NCI-H748 (cell line): ENCODE data around the gene HPS5.
"Not testable (repeated sequence)": the region's sequence is repeated elsewhere in the genome, so short reads cannot be mapped to it uniquely, and the experiment has no call there.

ENCODE experiments used
- DNase-seq: peaks from one replicate; lab custom pipeline; 2025; ENCODE audit not compliant: unreplicated experiment; lab: John Stamatoyannopoulos, UW

The HPS5 gene, protein sequence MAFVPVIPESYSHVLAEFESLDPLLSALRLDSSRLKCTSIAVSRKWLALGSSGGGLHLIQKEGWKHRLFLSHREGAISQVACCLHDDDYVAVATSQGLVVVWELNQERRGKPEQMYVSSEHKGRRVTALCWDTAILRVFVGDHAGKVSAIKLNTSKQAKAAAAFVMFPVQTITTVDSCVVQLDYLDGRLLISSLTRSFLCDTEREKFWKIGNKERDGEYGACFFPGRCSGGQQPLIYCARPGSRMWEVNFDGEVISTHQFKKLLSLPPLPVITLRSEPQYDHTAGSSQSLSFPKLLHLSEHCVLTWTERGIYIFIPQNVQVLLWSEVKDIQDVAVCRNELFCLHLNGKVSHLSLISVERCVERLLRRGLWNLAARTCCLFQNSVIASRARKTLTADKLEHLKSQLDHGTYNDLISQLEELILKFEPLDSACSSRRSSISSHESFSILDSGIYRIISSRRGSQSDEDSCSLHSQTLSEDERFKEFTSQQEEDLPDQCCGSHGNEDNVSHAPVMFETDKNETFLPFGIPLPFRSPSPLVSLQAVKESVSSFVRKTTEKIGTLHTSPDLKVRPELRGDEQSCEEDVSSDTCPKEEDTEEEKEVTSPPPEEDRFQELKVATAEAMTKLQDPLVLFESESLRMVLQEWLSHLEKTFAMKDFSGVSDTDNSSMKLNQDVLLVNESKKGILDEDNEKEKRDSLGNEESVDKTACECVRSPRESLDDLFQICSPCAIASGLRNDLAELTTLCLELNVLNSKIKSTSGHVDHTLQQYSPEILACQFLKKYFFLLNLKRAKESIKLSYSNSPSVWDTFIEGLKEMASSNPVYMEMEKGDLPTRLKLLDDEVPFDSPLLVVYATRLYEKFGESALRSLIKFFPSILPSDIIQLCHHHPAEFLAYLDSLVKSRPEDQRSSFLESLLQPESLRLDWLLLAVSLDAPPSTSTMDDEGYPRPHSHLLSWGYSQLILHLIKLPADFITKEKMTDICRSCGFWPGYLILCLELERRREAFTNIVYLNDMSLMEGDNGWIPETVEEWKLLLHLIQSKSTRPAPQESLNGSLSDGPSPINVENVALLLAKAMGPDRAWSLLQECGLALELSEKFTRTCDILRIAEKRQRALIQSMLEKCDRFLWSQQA

DNA sequence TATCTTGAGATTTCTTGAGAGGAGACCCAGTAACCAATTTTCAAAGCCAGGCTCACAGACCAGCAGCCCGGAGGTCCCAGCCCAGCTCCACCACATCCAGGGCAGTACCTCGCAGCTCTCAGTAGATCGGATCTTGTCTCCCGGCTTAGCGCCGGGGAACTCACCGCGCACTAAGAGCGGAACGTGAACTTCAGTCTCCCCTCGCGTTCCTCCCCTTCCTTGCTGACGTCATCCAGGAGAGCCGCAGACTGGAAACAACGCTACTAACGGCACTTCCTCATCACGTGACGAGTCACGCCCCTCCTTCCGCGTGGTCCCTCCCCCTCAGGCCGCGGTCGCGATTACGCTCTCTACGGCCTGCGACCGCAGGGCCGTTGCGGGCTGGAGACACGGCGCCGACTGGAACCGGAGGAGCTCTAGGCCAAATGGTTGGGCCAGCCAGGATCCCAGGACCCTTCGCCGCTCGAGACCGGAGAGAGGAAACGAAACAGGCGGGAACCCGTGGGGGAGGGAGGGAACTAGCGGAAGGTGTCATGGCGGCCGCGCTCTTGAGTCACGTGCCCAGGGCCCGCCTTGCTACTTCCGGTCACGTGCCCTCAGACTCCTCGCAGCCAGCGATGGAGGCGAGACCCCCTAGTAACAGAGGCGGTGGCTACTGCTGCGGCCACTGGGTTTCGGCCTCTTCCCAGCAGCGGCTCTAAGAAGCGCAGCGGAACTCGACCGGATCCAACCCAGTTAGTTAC lies at the start of gene HPS5, which contains the start of gene GTF2H1:
HPS5 (minus strand) TSS at position 172 of the 743 bp plus-strand sequence. CDS start 4,282 bp downstream, outside the sequence.
GTF2H1 (plus strand) TSS at position 599 of the 743 bp plus-strand sequence. CDS start 10,508 bp downstream, outside the sequence.
- DNase-seq = peak; percentile 98

DNA sequence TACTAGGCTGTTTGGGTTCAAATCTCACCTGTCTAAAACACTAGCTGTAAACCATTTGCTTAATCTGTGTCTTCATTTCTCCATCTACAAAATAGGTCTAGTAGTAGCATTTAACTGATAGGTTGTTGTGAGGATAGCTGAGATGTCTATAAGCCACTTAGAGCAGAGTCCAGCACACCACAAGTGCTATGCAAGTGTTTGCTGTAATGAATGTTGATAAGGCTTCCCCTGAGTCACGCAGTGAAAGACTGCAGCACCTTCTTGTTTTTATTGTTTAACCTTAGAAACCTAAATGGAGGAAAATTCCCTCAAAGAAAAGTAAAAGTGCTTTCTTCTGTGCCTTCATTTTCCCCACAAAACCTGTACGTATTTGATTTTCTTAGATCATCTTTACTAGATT lies 49.3 kb upstream of the HPS5 start:
- no peak for DNase-seq

DNA sequence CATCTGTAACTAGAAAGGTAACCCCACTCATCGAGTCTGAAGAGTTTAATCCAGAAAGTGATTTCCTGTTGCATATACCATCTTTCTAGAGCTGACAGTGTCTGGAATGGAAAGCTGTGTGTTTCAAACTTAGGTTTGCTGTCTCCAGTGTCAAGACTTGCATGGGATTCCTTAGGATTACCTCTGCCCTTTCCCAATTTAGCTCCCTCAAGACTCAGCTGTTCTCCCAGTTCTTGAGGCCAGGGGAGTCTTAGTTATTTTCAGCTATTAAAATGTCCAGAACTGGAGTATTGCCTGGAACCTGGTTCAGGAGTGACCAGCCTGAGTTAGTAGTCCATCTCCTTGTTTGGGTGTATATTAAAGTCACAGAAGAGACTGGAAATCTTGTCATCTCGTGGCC lies 47.5 kb upstream of the HPS5 start:
- DNase-seq = no peak

GRCh38 chr11:18368221-18368620 lies 46.3 kb upstream of the HPS5 start:
- no peak for DNase-seq

GRCh38 chr11:18367431-18367830 lies 45.5 kb upstream of the HPS5 start:
- DNase-seq = no peak

DNA sequence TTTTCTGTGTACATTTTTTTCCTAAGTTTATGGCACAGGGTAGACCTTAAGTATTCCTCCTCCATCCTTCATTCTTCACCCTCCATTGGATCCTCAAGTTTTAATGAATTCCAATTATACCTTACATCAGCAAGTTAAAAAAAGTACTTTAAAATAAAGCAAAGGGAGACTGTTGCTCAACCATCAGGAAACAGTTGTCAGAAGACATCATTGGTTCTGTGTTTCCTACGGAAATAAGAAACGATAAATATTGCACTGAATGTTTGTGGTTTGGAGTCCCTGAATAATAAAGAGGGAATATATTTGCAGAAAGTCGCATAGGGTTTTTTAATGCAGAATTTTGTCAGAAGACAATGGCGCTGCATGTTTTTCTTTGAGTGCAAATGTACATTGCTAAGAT lies 44.3 kb upstream of the HPS5 start:
- no peak for DNase-seq

GRCh38 chr11:18365741-18366140 lies 43.8 kb upstream of the HPS5 start:
- DNase-seq = no peak

- DNase-seq = no peak
Observed at GRCh38 chr11:18364495-18365073, 42.6 kb upstream of the HPS5 start.

GRCh38 chr11:18361154-18361553 lies 39.2 kb upstream of the HPS5 start:
- DNase-seq = no peak

DNA sequence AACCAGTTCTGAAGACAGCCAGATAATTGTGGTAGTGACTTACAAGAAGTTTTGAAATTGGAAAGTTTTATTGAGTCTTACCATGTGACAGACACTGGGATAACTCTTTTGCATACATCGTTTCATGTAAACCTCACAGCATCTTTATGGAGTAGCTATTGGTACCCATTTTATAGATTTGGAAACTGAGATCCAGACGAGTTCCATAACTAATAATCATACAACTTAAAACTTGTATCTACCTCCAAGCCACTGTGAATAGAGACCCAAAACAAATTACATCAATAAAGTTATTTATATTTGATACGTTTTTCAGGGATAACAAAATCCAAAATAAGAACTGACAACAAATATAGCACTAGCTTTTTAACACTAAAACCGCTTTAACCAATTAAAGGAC lies 36.7 kb upstream of the HPS5 start:
- no peak for DNase-seq

DNA sequence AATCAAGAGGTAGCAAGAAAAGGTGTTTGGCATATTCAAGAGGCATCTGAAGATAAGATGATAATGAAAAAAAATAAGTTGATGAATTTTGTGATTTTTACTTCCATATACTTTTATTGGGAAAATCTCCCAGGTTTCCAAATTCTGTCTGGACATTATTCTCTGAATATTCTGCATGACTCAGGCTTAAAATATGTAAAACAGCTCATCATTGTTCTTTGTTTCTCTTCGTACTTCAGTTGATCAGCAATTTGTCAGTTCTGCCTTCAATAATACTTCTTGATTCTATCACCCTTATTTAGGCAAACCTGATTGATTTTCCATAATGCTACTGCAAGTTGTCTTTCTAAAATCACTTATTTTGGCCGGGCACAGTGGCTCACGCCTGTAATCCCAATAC lies 30.6 kb upstream of the HPS5 start:
- DNase-seq = no peak

GRCh38 chr11:18347471-18348125 lies 25.7 kb upstream of the HPS5 start:
- no peak for DNase-seq

GRCh38 chr11:18332891-18333290 lies 11.0 kb upstream of the HPS5 start:
- no peak for DNase-seq

DNA sequence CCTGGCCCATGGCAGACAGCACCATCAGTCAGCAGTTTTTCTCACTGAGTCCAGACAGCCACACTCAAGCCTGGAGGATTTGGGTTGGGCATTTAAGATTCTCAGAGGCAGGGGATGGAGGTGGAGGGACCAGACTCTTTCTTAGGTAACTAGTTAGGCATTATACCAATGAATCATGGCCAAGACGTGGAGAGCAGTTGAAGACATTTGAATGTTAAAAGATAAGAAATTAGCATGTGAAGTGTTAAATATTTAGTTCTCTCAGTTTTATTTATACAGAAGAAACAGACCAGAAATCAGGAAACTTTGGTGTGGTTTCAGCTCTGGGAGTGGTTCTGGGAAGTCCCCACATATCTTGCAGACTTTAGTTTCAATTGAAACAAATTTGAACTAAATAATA lies 10.4 kb upstream of the HPS5 start:
- no peak for DNase-seq

DNA sequence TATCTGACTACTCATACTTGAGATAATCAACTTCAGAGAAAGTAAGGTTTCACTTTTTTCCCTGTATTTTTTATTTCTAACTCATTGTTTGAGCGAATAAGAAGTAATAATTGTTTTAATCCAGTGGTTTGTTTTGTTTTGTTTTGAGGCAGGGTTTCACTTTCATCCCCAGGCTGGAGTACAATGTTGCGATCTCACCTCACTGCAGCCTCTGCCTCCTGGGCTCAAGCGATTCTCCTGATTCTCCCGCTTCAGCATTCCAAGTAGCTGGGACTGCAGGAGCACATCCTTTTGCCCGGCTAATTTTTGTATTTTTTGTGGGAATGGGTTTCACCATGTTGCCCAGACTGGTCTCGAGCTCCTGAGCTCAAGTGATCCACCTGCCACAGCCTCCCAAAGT lies 9.0 kb upstream of the HPS5 start:
- DNase-seq = no peak

GRCh38 chr11:18329196-18329870 lies 7.4 kb upstream of the HPS5 start:
- no peak for DNase-seq

GRCh38 chr11:18324381-18324780 lies 2.4 kb upstream of the HPS5 start:
- no peak for DNase-seq

DNA sequence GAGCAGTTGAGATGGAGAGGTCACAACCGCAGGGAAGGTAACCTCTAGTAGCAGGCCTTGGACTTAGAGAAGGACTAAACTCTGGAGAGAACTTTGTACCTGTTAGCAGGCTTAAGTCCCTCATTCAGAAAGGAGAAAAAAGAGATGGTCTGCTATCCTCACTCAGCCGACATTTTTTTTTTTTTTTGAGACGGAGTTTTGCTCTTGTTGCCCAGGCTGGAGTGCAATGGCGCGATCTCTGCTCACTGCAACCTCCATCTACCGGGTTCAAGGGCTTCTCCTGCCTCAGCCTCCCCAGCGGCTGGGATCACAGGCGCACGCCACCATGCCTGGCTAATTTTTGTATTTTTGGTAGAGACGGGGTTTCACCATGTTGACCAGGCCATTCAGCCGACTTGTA lies 1.9 kb upstream of the HPS5 start:
- not testable (repeated sequence) for DNase-seq

DNA sequence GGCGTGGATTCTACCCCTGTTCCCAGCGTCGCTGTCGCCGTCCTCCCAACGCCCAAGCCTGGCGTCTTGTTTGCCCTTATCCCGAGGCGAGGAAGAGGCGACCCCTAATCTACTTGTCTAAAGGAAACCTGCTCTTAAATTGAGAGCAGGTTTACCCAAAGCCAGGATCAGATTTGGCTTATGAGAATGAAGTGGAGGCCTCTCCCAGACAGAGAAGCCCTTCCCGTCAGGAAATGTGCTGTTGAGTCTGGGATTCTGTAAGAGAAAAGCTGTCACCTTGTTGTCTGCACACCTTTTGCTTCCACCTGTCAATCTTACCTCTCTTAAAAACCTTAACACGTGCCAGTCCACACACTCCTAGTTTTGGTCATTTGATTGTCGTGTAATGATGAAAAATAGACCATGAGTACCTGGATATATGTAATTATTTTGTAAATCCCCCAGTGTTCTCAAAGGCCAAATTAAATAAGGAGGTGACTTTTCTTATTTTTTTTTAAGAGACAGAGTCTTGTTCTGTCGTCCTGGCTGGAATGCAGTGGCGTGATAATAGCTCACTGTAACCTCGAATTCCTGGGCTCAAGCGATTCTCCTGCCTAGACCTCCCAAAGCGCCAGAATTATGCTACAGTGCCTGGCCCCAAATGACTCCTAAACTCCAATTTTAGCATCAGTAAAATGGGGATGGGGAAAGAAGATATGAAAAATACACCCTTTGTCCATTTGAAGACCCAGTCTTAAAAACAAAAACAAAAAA lies 1.1 kb upstream of the HPS5 start:
- DNase-seq = peak; percentile 30
